C4-2B (cell line): ENCODE measurements around the gene ZBTB40.

Experiments used
- H3K27ac ChIP-seq: fragments of 450-650 bp; 2 replicates; pipeline ENCODE4 v1.5.1; 2017
- CTCF ChIP-seq: fragments of 450-650 bp; conservative IDR thresholded peaks from 2 replicates; pipeline ENCODE4 v1.5.1; 2017; ENCODE audit warnings: mild to moderate bottlenecking
- ZFX ChIP-seq: fragments of 450-650 bp; IDR thresholded peaks from 2 replicates; pipeline ENCODE4 v1.6.1; 2017

Gene ZBTB40

GRCh38 chr1:22471610-22472009 lies 20.0 kb downstream of the ZBTB40 start:
- TF ChIP-seq CTCF: no peak
- TF ChIP-seq ZFX: no peak
- peak overlapping the region; percentile 78 for H3K27ac ChIP-seq

DNA sequence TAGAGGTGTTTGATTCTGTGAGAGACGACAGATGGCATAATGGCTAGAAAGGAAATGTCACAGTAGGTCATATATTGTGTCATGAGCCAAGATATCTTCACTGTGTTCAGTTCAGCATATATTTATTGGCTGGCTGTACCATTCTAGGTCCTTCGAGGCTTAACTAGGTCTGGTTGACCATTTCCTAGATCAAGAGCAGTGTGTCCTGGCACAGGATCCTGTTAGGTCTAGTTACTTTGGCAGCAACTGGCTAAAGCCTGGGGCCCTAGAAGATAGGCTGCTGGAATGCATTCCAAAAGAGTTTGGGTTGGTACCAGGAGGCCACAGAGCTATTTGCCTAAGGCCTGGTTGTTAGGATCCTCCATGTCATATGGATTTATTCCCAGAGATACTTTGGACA lies 20.9 kb downstream of the ZBTB40 start:
- no peak for TF ChIP-seq ZFX
- peak overlapping the region; percentile 78 for H3K27ac ChIP-seq

DNA sequence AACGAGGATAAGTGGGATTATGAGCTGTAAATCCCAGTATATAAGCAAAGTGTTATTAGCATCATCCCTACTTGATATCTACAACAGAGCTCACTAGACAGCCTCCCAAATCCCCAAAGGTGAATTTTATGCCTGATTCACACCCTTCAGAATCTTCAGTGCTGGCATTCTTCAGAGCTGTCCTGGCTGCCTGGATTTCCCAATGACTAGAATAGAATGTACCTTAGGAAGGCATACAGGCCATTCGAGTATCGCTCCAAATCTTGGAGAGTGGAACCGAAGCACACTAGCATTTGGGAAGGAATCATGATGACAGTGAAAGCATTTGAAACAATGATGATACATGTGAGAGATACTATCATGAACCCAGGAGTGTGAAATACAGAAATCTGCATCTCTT lies 22.3 kb downstream of the ZBTB40 start:
- TF ChIP-seq ZFX: no peak
- no peak for TF ChIP-seq CTCF
- no peak overlapping the region for H3K27ac ChIP-seq

- no peak for TF ChIP-seq ZFX
- H3K27ac ChIP-seq: no peak overlapping the region
Measured at GRCh38 chr1:22476566-22476965, 24.9 kb downstream of the ZBTB40 start.

DNA sequence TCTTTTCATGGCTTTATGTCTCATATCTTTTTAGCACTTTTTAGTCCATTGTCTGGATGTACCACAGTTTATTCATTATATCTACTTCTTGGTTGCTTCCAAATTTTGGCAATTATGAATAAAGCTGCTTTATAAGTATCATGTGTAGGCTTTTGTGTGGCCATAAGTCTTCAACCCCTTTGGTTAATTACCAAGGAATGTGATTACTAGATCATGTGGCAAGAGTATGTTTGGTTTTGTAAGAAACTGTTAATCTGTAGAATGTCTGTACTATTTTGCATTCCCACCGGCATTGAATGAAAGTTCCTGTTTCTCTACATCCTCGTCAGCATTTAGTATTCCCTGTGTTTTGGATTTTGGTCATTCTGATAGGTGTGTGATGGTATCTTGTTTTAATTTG lies 31.5 kb downstream of the ZBTB40 start:
- no peak for TF ChIP-seq CTCF
- no peak for TF ChIP-seq ZFX
- no peak overlapping the region for H3K27ac ChIP-seq

DNA sequence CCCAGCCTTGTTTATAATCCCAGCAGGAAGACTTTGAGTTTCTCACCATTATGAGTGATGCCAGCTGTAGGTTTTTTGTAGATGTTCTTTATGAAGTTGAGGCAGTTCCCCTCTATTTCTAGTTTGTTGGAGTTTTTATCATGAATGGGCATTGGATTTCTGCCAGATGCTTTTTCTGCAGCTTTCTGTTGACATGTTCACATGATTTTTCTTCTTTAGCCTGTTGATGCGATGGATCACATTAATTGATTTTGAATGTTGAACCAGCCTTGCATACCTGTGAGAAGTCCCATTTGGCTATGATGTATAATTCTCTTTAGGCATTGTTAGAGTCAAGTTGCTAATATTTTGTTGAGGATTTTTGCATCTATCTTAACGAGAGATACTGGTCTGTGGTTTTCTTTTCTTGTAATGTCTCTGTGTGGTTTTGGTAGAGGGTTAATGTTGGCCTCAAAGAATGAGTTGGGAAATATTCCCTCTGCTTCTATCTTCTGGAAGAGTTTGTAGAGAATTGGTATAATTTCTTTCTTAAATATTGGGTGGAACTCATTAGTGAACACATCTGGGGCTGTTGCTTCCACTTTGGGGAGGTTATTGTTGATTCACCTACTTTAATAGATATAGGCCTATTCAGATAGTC lies 33.2 kb downstream of the ZBTB40 start:
- TF ChIP-seq ZFX (no peak), CTCF (no peak)
- no peak overlapping the region for H3K27ac ChIP-seq

DNA sequence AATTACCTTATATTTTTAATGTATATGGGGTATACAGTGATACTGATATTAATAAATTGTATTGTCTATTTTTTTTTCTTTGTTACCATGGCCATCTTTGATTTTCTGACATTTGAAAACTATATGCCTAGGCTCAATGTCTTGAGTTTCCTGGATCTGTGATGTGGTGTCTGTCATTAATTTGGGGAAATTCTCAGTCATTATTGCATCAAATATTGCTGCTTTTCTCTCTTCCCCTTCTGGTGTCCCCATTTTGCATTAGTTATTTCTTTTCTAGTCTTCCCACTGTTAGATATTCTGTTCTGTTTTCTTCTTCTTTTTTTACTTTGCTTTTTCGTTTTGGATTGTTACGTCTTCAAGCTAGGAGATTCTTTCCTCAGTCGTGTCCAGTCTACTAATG lies 33.8 kb downstream of the ZBTB40 start:
- no peak for TF ChIP-seq CTCF
- no peak overlapping the region for H3K27ac ChIP-seq

DNA sequence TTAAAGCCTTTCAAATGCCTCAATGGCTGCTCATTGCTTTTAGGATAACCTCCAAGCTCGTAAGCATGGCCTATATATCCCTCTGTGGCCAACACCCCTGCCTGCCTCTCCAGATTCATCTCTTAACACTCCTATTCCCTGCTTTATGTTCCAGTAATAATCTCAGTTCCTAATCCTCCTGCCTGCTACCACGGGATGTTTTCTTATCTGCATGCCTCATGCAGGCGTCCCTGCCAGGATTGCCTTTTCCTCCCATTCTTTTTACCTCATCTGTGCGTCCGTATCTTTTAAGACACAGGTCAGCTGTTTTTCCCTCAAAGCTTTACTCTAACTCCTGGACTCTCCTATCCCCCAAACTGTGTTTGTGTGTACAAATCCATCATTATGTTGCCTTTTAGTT lies 36.1 kb downstream of the ZBTB40 start:
- TF ChIP-seq ZFX (no peak), CTCF (no peak)
- no peak overlapping the region; the same call in 1 of the 2 replicates for H3K27ac ChIP-seq
